ENCODE measurements around the gene ANTKMT.

GRCh38 chr16:675884-676564, 44.9 kb upstream of the ANTKMT start:
- TF ChIP-seq CTCF (IDR thresholded peaks at IDR 0.05) (no peak), POLR2A (IDR thresholded peaks at IDR 0.05) (no peak)
